HepG2 (cell line): ENCODE data around the gene FXYD6.

Experiments used
- EZH2 ChIP-seq: conservative IDR thresholded peaks from 2 replicates; pipeline ENCODE4 v1.6.1; 2012; ENCODE audit warnings: mild to moderate bottlenecking, low read depth, low read length, moderate library complexity
- TARDBP ChIP-seq: sonication (generic); formaldehyde crosslinking; IDR thresholded peaks from 2 replicates; pipeline ENCODE4 v1.8.0; 2022; ENCODE audit warnings: mild to moderate bottlenecking, missing genetic modification reagents
- ZNF598 ChIP-seq: sonication (generic); formaldehyde crosslinking; IDR thresholded peaks from 2 replicates; pipeline ENCODE4 v1.5.1; 2020; ENCODE audit warnings: mild to moderate bottlenecking, missing genetic modification reagents, borderline replicate concordance

DNA sequence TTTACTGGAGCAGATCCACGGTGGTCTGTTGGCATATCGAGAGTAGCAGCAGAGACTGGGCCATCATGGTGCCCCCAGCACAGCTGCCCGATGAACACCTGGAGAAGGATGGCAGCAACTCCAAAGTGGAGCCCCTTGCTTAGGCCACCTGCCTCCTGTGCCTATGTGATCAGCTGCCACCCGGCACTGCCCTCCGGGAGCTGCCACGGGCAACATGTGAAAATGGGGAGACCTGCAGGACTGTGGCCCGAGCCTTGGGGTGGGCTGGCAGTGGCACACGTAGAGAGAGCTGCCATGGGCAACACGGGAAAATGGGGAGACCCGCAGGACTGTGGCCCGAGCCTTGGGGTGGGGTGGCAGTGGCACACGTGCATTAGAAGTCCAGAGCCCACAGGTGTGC is 55.0 kb downstream of the FXYD6 start:
- no peak for TF ChIP-seq TARDBP (CRISPR knock-in tag)
- no peak for TF ChIP-seq EZH2
- no peak for TF ChIP-seq ZNF598 (CRISPR knock-in tag)
